SK-N-SH treated with all-trans-retinoic acid at 6 μM for 48 hours (cell line): ENCODE data around the gene VRK3.

Source experiments
- CREB5 ChIP-seq: fragments of 250-450 bp; sonication (Bioruptor Pico); IDR thresholded peaks from 2 replicates; pipeline ENCODE4 v1.5.1; 2020; ENCODE audit warnings: low read depth, mild to moderate bottlenecking, moderate library complexity
- CSDC2 ChIP-seq: fragments of 250-450 bp; sonication (Bioruptor Pico); IDR thresholded peaks from 2 replicates; pipeline ENCODE4 v1.5.0; 2020; ENCODE audit warnings: mild to moderate bottlenecking, moderate library complexity
- CSRNP3 ChIP-seq: fragments of 250-450 bp; sonication (Bioruptor Pico); IDR thresholded peaks from 2 replicates; pipeline ENCODE4 v1.5.1; 2021; ENCODE audit warnings: mild to moderate bottlenecking, moderate library complexity
- POU6F1 ChIP-seq: fragments of 250-450 bp; sonication (Bioruptor Pico); IDR thresholded peaks from 2 replicates; pipeline ENCODE4 v1.8.0; 2021; ENCODE audit warnings: low read depth, mild to moderate bottlenecking, moderate library complexity, borderline replicate concordance
- PPARA ChIP-seq: fragments of 250-450 bp; sonication (Bioruptor Pico); IDR thresholded peaks from 2 replicates; pipeline ENCODE4 v1.5.0; 2020; ENCODE audit warnings: mild to moderate bottlenecking, borderline replicate concordance
- TOX ChIP-seq: fragments of 250-450 bp; sonication (Bioruptor Pico); IDR thresholded peaks from 2 replicates; pipeline ENCODE4 v1.8.0; 2021; ENCODE audit warnings: mild to moderate bottlenecking, moderate library complexity, borderline replicate concordance
- ZFP3 ChIP-seq: fragments of 250-450 bp; sonication (Bioruptor Pico); IDR thresholded peaks from 2 replicates; pipeline ENCODE4 v1.5.0; 2020; ENCODE audit warnings: mild to moderate bottlenecking, moderate library complexity
- ZFP30 ChIP-seq: fragments of 450-650 bp; formaldehyde crosslinking; IDR thresholded peaks from 2 replicates; pipeline ENCODE4 v1.5.0; 2022; ENCODE audit warnings: mild to moderate bottlenecking, moderate library complexity
- ZNF70 ChIP-seq: fragments of 450-650 bp; formaldehyde crosslinking; IDR thresholded peaks from 2 replicates; pipeline ENCODE4 v1.5.0; 2020; ENCODE audit warnings: mild to moderate bottlenecking, moderate library complexity
- TF ChIP-seq, protein P1 (sequence below): fragments of 250-450 bp; sonication (Bioruptor Pico); IDR thresholded peaks from 2 replicates; pipeline ENCODE4 v1.8.0; 2020; ENCODE audit warnings: mild to moderate bottlenecking, moderate library complexity, borderline replicate concordance
- TF ChIP-seq, protein P2 (sequence below): fragments of 250-450 bp; sonication (Bioruptor Pico); IDR thresholded peaks from 2 replicates; pipeline ENCODE4 v1.5.0; 2020; ENCODE audit warnings: mild to moderate bottlenecking, moderate library complexity

DNA sequence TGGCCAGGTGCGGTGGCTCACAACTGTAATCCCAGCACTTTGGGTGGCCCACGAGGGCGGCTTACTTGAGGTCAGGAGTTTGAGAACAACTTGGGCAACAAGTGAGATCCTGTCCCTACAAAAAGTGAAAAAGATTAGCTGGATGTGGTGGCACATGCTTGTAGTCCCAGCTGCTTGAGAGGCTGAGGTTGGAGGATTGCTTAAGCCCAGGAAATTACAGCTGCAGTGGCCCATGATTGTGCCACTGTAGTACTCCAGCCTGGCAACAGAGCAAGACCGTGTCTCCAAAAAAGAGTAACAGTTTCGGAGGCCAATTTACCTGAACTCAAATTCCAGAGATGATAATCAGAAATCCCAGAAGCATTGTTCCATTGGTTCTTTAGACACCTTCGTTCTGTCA lies 5.1 kb upstream of the VRK3 start:
- TF ChIP-seq, protein P1, sequence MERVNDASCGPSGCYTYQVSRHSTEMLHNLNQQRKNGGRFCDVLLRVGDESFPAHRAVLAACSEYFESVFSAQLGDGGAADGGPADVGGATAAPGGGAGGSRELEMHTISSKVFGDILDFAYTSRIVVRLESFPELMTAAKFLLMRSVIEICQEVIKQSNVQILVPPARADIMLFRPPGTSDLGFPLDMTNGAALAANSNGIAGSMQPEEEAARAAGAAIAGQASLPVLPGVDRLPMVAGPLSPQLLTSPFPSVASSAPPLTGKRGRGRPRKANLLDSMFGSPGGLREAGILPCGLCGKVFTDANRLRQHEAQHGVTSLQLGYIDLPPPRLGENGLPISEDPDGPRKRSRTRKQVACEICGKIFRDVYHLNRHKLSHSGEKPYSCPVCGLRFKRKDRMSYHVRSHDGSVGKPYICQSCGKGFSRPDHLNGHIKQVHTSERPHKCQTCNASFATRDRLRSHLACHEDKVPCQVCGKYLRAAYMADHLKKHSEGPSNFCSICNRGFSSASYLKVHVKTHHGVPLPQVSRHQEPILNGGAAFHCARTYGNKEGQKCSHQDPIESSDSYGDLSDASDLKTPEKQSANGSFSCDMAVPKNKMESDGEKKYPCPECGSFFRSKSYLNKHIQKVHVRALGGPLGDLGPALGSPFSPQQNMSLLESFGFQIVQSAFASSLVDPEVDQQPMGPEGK (CRISPR knock-in tag): no peak
- TF ChIP-seq ZFP30 (CRISPR knock-in tag) (no peak), CSRNP3 (CRISPR knock-in tag) (no peak), ZNF70 (CRISPR knock-in tag) (no peak), CREB5 (CRISPR knock-in tag) (no peak), ZFP3 (no peak), POU6F1 (CRISPR knock-in tag) (no peak), PPARA (CRISPR knock-in tag) (no peak), CSDC2 (no peak), TOX (no peak)
- TF ChIP-seq, protein P2, sequence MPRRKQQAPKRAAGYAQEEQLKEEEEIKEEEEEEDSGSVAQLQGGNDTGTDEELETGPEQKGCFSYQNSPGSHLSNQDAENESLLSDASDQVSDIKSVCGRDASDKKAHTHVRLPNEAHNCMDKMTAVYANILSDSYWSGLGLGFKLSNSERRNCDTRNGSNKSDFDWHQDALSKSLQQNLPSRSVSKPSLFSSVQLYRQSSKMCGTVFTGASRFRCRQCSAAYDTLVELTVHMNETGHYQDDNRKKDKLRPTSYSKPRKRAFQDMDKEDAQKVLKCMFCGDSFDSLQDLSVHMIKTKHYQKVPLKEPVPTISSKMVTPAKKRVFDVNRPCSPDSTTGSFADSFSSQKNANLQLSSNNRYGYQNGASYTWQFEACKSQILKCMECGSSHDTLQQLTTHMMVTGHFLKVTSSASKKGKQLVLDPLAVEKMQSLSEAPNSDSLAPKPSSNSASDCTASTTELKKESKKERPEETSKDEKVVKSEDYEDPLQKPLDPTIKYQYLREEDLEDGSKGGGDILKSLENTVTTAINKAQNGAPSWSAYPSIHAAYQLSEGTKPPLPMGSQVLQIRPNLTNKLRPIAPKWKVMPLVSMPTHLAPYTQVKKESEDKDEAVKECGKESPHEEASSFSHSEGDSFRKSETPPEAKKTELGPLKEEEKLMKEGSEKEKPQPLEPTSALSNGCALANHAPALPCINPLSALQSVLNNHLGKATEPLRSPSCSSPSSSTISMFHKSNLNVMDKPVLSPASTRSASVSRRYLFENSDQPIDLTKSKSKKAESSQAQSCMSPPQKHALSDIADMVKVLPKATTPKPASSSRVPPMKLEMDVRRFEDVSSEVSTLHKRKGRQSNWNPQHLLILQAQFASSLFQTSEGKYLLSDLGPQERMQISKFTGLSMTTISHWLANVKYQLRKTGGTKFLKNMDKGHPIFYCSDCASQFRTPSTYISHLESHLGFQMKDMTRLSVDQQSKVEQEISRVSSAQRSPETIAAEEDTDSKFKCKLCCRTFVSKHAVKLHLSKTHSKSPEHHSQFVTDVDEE: no peak
